GM12865 (cell line): Measurements from ENCODE around the gene ABHD18.
"Not testable (repeated sequence)": the region's sequence is repeated elsewhere in the genome, so short reads cannot be mapped to it uniquely, and the experiment has no call there.

Experiments
- DNase-seq: peaks from one replicate; pipeline ENCODE4 v3.0.0; 2010; ENCODE audit warnings: low read depth
- H3K4me3 ChIP-seq: 2 replicates; pipeline ENCODE4 v1.5.1; 2011; ENCODE audit warnings: mild to moderate bottlenecking, low read depth, low read length, control low read depth
- CTCF ChIP-seq: IDR thresholded peaks from 2 replicates; pipeline ENCODE4 v1.5.1; 2011; ENCODE audit warnings: low read length, control low read depth, low read depth, inconsistent platforms; ENCODE audit not compliant: insufficient read depth; ENCODE audit errors: missing control alignments

Gene ABHD18

GRCh38 chr4:127936974-127937373 lies 28.2 kb upstream of the ABHD18 start:
- no peak for DNase-seq
- no peak for TF ChIP-seq CTCF
- no peak overlapping the region for H3K4me3 ChIP-seq

- H3K4me3 ChIP-seq, result no peak overlapping the region
- no peak for DNase-seq
- no peak for TF ChIP-seq CTCF
These were observed 8.1 kb upstream of the ABHD18 start for GRCh38 chr4:127957105-127957504.

- no peak for DNase-seq
- TF ChIP-seq CTCF, result no peak
- no peak overlapping the region for H3K4me3 ChIP-seq
These were observed 5.4 kb upstream of the ABHD18 start for GRCh38 chr4:127959794-127960193.

- DNase-seq, result peak; percentile 9
- peak overlapping the region; percentile 97 for H3K4me3 ChIP-seq
These were observed 1.4 kb upstream of the ABHD18 start for GRCh38 chr4:127963633-127964398.

- DNase-seq, result not testable (repeated sequence)
- peak overlapping the region; percentile 97 for H3K4me3 ChIP-seq
These were observed 662 bp upstream of the ABHD18 start for GRCh38 chr4:127964426-127965061.

- no peak for TF ChIP-seq CTCF
- peak overlapping the region; percentile 97 for H3K4me3 ChIP-seq
- peak; percentile 84 for DNase-seq
These were observed 583 bp downstream of the ABHD18 start for GRCh38 chr4:127965803-127966175.

- no peak for DNase-seq
These were observed 2.1 kb downstream of the ABHD18 start for GRCh38 chr4:127967141-127967775.

More at GRCh38 chr4:127967141-127967775, 2.1 kb downstream of the ABHD18 start:
- no peak for TF ChIP-seq CTCF
- H3K4me3 ChIP-seq, result no peak overlapping the region
